Naive thymus-derived CD4-positive, alpha-beta T cell (primary cell): Measurements from ENCODE around the gene HDAC6. TPM values are rescaled to one million over a fixed set of nuclear protein-coding genes. Genes with fewer than 3 reads are reported as not detected.

ENCODE experiments used
- ATAC-seq: fragments of 150-1000 bp; cut with Tn5 transposase; 2 replicates; pipeline ENCODE4 v1.10.0; 2021; ENCODE audit warnings: mild to moderate bottlenecking, moderate library complexity
- CTCF ChIA-PET: fragments of 350-600 bp; sonication (Branson Sonifier 250); formaldehyde crosslinking; loops from one replicate; lab custom pipeline; 2021; ENCODE audit warnings: antibody characterized with exemption; lab: Charles Lee
- POLR2A ChIA-PET: fragments of 350-600 bp; sonication (Branson Sonifier 250); formaldehyde crosslinking; loops from one replicate; lab custom pipeline; 2021; ENCODE audit warnings: antibody characterized with exemption, inconsistent platforms; lab: Charles Lee
- DNase-seq, 9 donors: peaks; one replicate each; pipeline versions ENCODE4 v3.0.0 to v3.0.0-alpha.2; 2020 to 2022; ENCODE audit warnings: mixed read lengths in 1 of 9
- H3K27ac ChIP-seq: one replicate; pipeline ENCODE4 v1.7.0; 2013; ENCODE audit warnings: mild to moderate bottlenecking, low read depth, low read length, moderate library complexity
- H3K27me3 ChIP-seq, 2 donors: one replicate each; pipeline ENCODE4 v1.7.0; 2013; ENCODE audit warnings: low read length in 2 of 2, mild to moderate bottlenecking in 2 of 2, moderate library complexity in 2 of 2; ENCODE audit not compliant: control insufficient read depth in 2 of 2, insufficient read depth in 2 of 2
- H3K36me3 ChIP-seq, 3 experiments: 1 replicate in 2 of 3; 2 replicates in 1 of 3; pipeline ENCODE4 v1.7.0; 2013; ENCODE audit warnings: low read length in 3 of 3, mild to moderate bottlenecking in 3 of 3, moderate library complexity in 1 of 3; ENCODE audit not compliant: insufficient read depth in 3 of 3, control insufficient read depth in 2 of 3
- H3K4me1 ChIP-seq, 2 donors: one replicate each; pipeline ENCODE4 v1.7.0; 2013; ENCODE audit warnings: low read length in 2 of 2, mild to moderate bottlenecking in 2 of 2, moderate library complexity in 1 of 2; ENCODE audit not compliant: control insufficient read depth in 2 of 2, insufficient read depth in 2 of 2
- H3K4me3 ChIP-seq: 2 replicates; pipeline ENCODE4 v1.7.0; 2013; ENCODE audit warnings: mild to moderate bottlenecking, low read length
- H3K9me3 ChIP-seq, 3 experiments: 1 replicate in 2 of 3; 2 replicates in 1 of 3; pipeline ENCODE4 v1.7.0; 2013; ENCODE audit warnings: low read length in 3 of 3; ENCODE audit not compliant: control insufficient read depth in 2 of 3
- H3K27ac Mint-ChIP-seq, 9 donors: one replicate each; pipeline ENCODE4 v1.8.0; 2020 to 2022; ENCODE audit warnings: mixed read lengths in 9 of 9, mild to moderate bottlenecking in 8 of 9, moderate library complexity in 5 of 9, inconsistent platforms in 2 of 9
- H3K27me3 Mint-ChIP-seq, 5 donors: one replicate each; pipeline ENCODE4 v1.8.0; 2021 to 2022; ENCODE audit warnings: mixed read lengths in 5 of 5, mild to moderate bottlenecking in 1 of 5
- H3K36me3 Mint-ChIP-seq, 5 donors: one replicate each; pipeline ENCODE4 v1.8.0; 2020 to 2022; ENCODE audit warnings: mixed read lengths in 5 of 5, mild to moderate bottlenecking in 3 of 5, inconsistent platforms in 1 of 5
- H3K4me1 Mint-ChIP-seq, 7 donors: one replicate each; pipeline ENCODE4 v1.8.0; 2020 to 2022; ENCODE audit warnings: mixed read lengths in 7 of 7, mild to moderate bottlenecking in 3 of 7, inconsistent platforms in 1 of 7
- H3K4me3 Mint-ChIP-seq, 10 donors: one replicate each; pipeline ENCODE4 v1.8.0; 2020 to 2022; ENCODE audit warnings: mild to moderate bottlenecking in 10 of 10, mixed read lengths in 10 of 10, moderate library complexity in 6 of 10, inconsistent platforms in 2 of 10
- H3K9me3 Mint-ChIP-seq, 11 donors: one replicate each; pipeline ENCODE4 v1.8.0; 2020 to 2022; ENCODE audit warnings: mixed read lengths in 11 of 11, mild to moderate bottlenecking in 4 of 11, inconsistent platforms in 1 of 11, moderate library complexity in 1 of 11
- intact Hi-C, 2 donors: fragments of 100-400 bp; cut with micrococcal nuclease; formaldehyde crosslinking; loops; one replicate each; pipeline ENCODE4 v1.15.1; 2023
- polyA plus RNA-seq, 2 donors: library from polyadenylated mRNA; unstranded; fragments of 300-500 nt; fragmentation: Illumina TruSeq; gene quantifications; one replicate each; pipeline ENCODE4 v1.2.3, GENCODE V29; 2021
- total RNA-seq, 6 experiments: library from RNA in 5 of 6; stranded (reverse) in 5 of 6; gene quantifications; 1 replicate in 5 of 6; 2 replicates in 1 of 6; pipeline ENCODE4 v1.2.3 and lab custom pipeline; 2021 to 2026

The HDAC6 gene
- total and polyA plus RNA-seq, 7 experiments from 2014 or later, result 13.3 to 135 (median 87.6) TPM

DNA sequence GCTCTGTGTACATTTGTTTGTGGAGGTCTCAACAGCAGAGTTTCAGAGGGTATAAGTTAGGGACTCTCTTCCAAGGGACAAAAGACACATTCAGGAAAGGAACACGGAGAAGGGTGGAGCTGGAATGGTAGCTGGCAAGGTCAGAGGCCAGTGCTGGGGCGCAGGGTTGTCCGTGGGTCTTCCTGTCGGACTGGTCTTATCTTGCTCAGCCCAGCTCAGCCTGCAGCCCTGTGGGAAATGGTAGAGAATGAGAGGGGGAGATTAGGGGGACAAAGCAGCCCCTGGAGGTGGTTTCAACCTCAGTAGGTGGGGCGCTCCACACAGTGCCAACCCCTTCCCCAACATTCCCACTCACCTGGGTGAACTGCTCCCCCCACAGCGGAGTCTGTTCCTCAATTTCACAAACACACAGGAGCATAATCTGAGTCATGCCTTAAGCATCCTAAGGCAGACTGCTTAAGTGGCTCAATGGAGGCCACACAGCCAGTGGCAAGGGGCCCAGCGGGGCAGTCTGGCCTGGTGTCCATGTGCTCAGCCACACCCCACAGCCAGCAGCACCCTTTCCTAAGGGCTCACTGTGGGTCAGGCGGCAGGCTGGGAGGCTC is 6.9 kb upstream of the HDAC6 start:
- Mint-ChIP-seq H3K4me3 (no peak overlapping the region), H3K27ac (no peak overlapping the region), H3K36me3 (no peaks in the 10 kb centered on the region), H3K9me3 (no peaks in the 10 kb centered on the region), H3K27me3 (no peaks in the 10 kb centered on the region), H3K4me1 (peaks cover 0 to 6% (median 0%) of the 10 kb centered on the region in 7 donors)
- DNase-seq (no peak), ATAC-seq (no peak)
- intact Hi-C loops, result no loop called here
- Histone ChIP-seq H3K36me3 (no peaks in the 10 kb centered on the region), H3K27me3 (no peaks in the 10 kb centered on the region), H3K9me3 (no peaks in the 10 kb centered on the region), H3K27ac (no peak overlapping the region), H3K4me1 (no peaks in the 10 kb centered on the region), H3K4me3 (no peak overlapping the region)
- ChIA-PET CTCF (no interaction called here), POLR2A (interaction anchor here (0.6 kb wide), 1 partner anchor 22 kb away, joined by 5 read pairs; no protein-coding TSS in a partner anchor)

- Histone ChIP-seq H3K4me3 (no peak overlapping the region), H3K27me3 (no peaks in the 10 kb centered on the region), H3K36me3 (no peaks in the 10 kb centered on the region), H3K9me3 (no peaks in the 10 kb centered on the region), H3K27ac (no peak overlapping the region), H3K4me1 (peaks cover 6 to 12% of the 10 kb centered on the region in 2 donors)
- H3K9me3 Mint-ChIP-seq, result peaks cover 0 to 4% (median 0%) of the 10 kb centered on the region in 11 donors
- ChIA-PET POLR2A (no interaction called here), CTCF (no interaction called here)
- no peak overlapping the region for H3K4me3 Mint-ChIP-seq
- H3K27me3 Mint-ChIP-seq, result no peaks in the 10 kb centered on the region
- peaks cover 4 to 21% (median 12%) of the 10 kb centered on the region in 7 donors for H3K4me1 Mint-ChIP-seq
- H3K36me3 Mint-ChIP-seq, result peaks cover 0 to 4% (median 0%) of the 10 kb centered on the region in 5 donors
- intact Hi-C loops, result no loop called here
- ATAC-seq (no peak), DNase-seq (no peak)
- no peak overlapping the region for H3K27ac Mint-ChIP-seq
Observed at GRCh38 chrX:48798318-48798717, 3.5 kb upstream of the HDAC6 start.

DNA sequence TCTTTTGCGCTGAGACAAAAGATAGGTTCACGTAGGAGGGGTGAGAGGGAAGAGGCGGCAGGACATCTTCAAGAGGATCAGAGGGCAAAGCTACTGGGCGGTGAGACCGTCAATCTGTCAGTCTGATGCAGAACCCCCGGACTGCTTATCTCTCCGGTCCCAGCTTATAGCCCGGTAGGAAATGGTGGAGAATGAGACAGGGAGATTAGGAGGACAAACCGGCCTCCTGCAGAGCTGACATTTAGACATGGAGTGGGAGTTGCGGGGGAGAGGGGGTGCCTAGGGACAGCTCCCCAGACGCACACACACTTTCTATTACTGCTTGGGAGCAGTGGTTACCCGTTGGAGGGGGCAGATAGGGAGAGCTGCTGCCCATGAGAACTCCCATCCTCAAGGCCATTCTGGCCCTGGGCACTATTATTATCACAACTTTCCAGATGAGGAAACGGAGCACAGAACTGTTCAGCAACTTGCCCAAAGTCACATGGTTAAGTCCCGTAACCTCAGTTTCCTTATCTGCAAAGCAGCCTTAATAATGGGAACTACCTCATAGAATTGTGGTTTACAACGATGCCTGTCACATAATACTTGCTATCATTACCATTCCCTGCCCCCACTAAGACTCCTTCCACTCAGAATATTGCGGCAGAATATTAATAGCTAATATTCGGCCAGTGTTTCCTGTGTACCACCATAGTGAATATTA is 1.1 kb upstream of the HDAC6 start:
- Histone ChIP-seq H3K36me3 (no peaks in the 10 kb centered on the region), H3K27ac (peak overlapping the region; percentile 90), H3K4me3 (peak overlapping the region; percentile 84), H3K9me3 (no peaks in the 10 kb centered on the region), H3K4me1 (peaks cover 6 to 12% of the 10 kb centered on the region in 2 donors), H3K27me3 (no peaks in the 10 kb centered on the region)
- peaks cover 0 to 12% (median 0%) of the 10 kb centered on the region in 5 donors for H3K36me3 Mint-ChIP-seq
- DNase-seq (peak in 3 of 9 donors; percentile 0 to 21 (median 2)), ATAC-seq (no peak)
- H3K4me1 Mint-ChIP-seq, result peaks cover 10 to 27% (median 16%) of the 10 kb centered on the region in 7 donors
- peaks cover 0 to 4% (median 0%) of the 10 kb centered on the region in 11 donors for H3K9me3 Mint-ChIP-seq
- ChIA-PET CTCF (interaction anchor here (1.0 kb wide), 1 partner anchor 146 kb away, joined by 3 read pairs; no protein-coding TSS in a partner anchor), POLR2A (interaction anchor here (0.7 to 2.5 kb wide), 23 partner anchors 9 to 242 kb away, joined by 3 to 21 read pairs (median 4); partner anchors contain the start of genes OTUD5, PQBP1, RBM3 and SUV39H1)
- intact Hi-C loops, result loop anchor here (1.0 to 5.0 kb wide), 14 partner anchors 63 to 1122 kb away; partner anchors contain the start of genes PQBP1 (in 2 of the 2), SUV39H1 (in 2 of the 2), TIMM17B (in 2 of the 2) and CLCN5 (in 1 of the 2)
- H3K4me3 Mint-ChIP-seq, result peak overlapping the region; percentile 91 to 98 (median 96)
- peak overlapping the region; percentile 96 to 99 (median 98) for H3K27ac Mint-ChIP-seq
- no peaks in the 10 kb centered on the region for H3K27me3 Mint-ChIP-seq

GRCh38 chrX:48802089-48802904 is 430 bp downstream of the HDAC6 start:
- H3K9me3 ChIP-seq, result no peaks in the 10 kb centered on the region
- H3K4me1 Mint-ChIP-seq, result peaks cover 10 to 27% (median 16%) of the 10 kb centered on the region in 7 donors
- peak overlapping the region; percentile 97 for H3K27ac ChIP-seq
- peaks cover 0 to 3% (median 0%) of the 10 kb centered on the region in 3 experiments for H3K36me3 ChIP-seq
- intact Hi-C loops, result loop anchor here (1.0 to 5.0 kb wide), 13 partner anchors 89 to 1120 kb away; partner anchors contain the start of genes TFE3 (in 2 of the 2), WDR13 (in 2 of the 2), CLCN5 (in 1 of the 2) and EBP (in 1 of the 2)
- no peaks in the 10 kb centered on the region for H3K27me3 Mint-ChIP-seq
- CTCF ChIA-PET, result interaction anchor here (1.0 kb wide), 2 partner anchors 148 to 384 kb away, joined by 3 read pairs; no protein-coding TSS in a partner anchor
- H3K27me3 ChIP-seq, result no peaks in the 10 kb centered on the region
- H3K27ac Mint-ChIP-seq, result peak overlapping the region; percentile 90 to 99 (median 98)
- H3K9me3 Mint-ChIP-seq, result peaks cover 0 to 4% (median 0%) of the 10 kb centered on the region in 11 donors
- H3K4me1 ChIP-seq, result peaks cover 6 to 12% of the 10 kb centered on the region in 2 donors
- DNase-seq, result peak in 2 of 9 donors; percentile 5 to 36
- peak; percentile 18 for ATAC-seq
- peak overlapping the region; percentile 91 to 98 (median 96) for H3K4me3 Mint-ChIP-seq
- POLR2A ChIA-PET, result interaction anchor here (0.6 to 2.5 kb wide), 22 partner anchors 11 to 240 kb away, joined by 3 to 21 read pairs (median 4); partner anchors contain the start of genes OTUD5, PQBP1, SUV39H1 and TIMM17B
- H3K36me3 Mint-ChIP-seq, result peaks cover 0 to 12% (median 0%) of the 10 kb centered on the region in 5 donors
- H3K4me3 ChIP-seq, result peak overlapping the region; percentile 71

DNA sequence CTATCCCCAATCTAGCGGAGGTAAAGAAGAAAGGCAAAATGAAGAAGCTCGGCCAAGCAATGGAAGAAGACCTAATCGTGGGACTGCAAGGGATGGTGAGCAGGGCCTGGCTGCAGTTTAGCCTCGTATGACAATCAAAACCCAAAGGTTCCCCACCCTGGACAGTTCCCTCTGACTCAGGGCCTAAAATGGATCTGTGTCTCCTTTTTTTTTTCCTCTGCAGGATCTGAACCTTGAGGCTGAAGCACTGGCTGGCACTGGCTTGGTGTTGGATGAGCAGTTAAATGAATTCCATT is 986 bp downstream of the HDAC6 start:
- ATAC-seq (no peak), DNase-seq (no peak)
- peaks cover 0 to 4% (median 0%) of the 10 kb centered on the region in 11 donors for H3K9me3 Mint-ChIP-seq
- H3K36me3 Mint-ChIP-seq, result peaks cover 0 to 12% (median 0%) of the 10 kb centered on the region in 5 donors
- H3K27me3 Mint-ChIP-seq, result no peaks in the 10 kb centered on the region
- H3K4me1 Mint-ChIP-seq, result peaks cover 10 to 27% (median 16%) of the 10 kb centered on the region in 7 donors
- Histone ChIP-seq H3K9me3 (no peaks in the 10 kb centered on the region), H3K27ac (peak overlapping the region; percentile 97), H3K36me3 (peaks cover 0 to 3% (median 0%) of the 10 kb centered on the region in 3 experiments), H3K4me1 (peaks cover 6 to 12% of the 10 kb centered on the region in 2 donors), H3K4me3 (no peak overlapping the region), H3K27me3 (no peaks in the 10 kb centered on the region)
- intact Hi-C loops, result loop anchor here (1.0 to 5.0 kb wide), 13 partner anchors 88 to 1119 kb away; partner anchors contain the start of genes TFE3 (in 2 of the 2), WDR13 (in 2 of the 2), CLCN5 (in 1 of the 2) and EBP (in 1 of the 2)
- peak overlapping the region in 6 of 9 donors; percentile 71 to 99 (median 96) for H3K27ac Mint-ChIP-seq
- ChIA-PET POLR2A (interaction anchor here (2.2 to 2.5 kb wide), 2 partner anchors 95 to 155 kb away, joined by 9 to 12 read pairs; partner anchors contain the start of genes OTUD5, PQBP1 and TIMM17B), CTCF (interaction anchor here (1.0 kb wide), 1 partner anchor 384 kb away, joined by 3 read pairs; no protein-coding TSS in a partner anchor)
- peak overlapping the region; percentile 42 to 98 (median 96) for H3K4me3 Mint-ChIP-seq
